DND-41 (cell line): ENCODE results near the gene PTPRA.

ENCODE experiments used
- ATAC-seq: fragments of 200-7000 bp; cut with Tn5 transposase; 3 replicates; pipeline ENCODE4 v1.9.1; 2021; ENCODE audit warnings: low read depth; ENCODE audit not compliant: insufficient read depth
- DNase-seq: peaks from one replicate; pipeline ENCODE4 v3.0.0-alpha.2; 2020
- H2AFZ ChIP-seq: 2 replicates; pipeline ENCODE4 v1.6.0; 2012; ENCODE audit warnings: low read depth, low read length
- H3K27ac ChIP-seq: 2 replicates; pipeline ENCODE4 v1.5.1; 2012; ENCODE audit warnings: low read length, inconsistent platforms
- H3K27me3 ChIP-seq: fragments of 200-600 bp; sonication (generic); 2 replicates; pipeline ENCODE4 v1.6.0; 2012; ENCODE audit warnings: low read length, mild to moderate bottlenecking, inconsistent platforms; ENCODE audit not compliant: insufficient read depth, poor library complexity
- H3K36me3 ChIP-seq: 2 replicates; pipeline ENCODE4 v1.5.1; 2012; ENCODE audit warnings: low read length, inconsistent platforms; ENCODE audit not compliant: insufficient read depth
- H3K4me1 ChIP-seq: 2 replicates; pipeline ENCODE4 v1.5.1; 2012; ENCODE audit warnings: mild to moderate bottlenecking, low read length; ENCODE audit not compliant: insufficient read depth
- H3K4me2 ChIP-seq: 2 replicates; pipeline ENCODE4 v1.6.0; 2012; ENCODE audit warnings: mild to moderate bottlenecking, moderate library complexity, low read length, inconsistent platforms; ENCODE audit not compliant: insufficient read depth
- H3K4me3 ChIP-seq, 2 experiments: fragments of 200-600 bp in 1 of 2; shearing (Covaris generic) in 1 of 2; 2 replicates each; pipeline ENCODE4 v1.5.1; 2012 to 2016; ENCODE audit warnings: inconsistent platforms in 2 of 2, low read length in 2 of 2, mild to moderate bottlenecking in 2 of 2, low read depth in 1 of 2, moderate library complexity in 1 of 2
- H3K79me2 ChIP-seq: 2 replicates; pipeline ENCODE4 v1.6.0; 2012; ENCODE audit warnings: low read length, inconsistent platforms; ENCODE audit not compliant: insufficient read depth
- H3K9ac ChIP-seq: 2 replicates; pipeline ENCODE4 v1.6.0; 2012; ENCODE audit warnings: low read depth, mild to moderate bottlenecking, inconsistent platforms, low read length, moderate library complexity
- H3K9me3 ChIP-seq: 2 replicates; pipeline ENCODE4 v1.5.1; 2012; ENCODE audit warnings: low read length, moderate library complexity, mild to moderate bottlenecking, inconsistent platforms; ENCODE audit not compliant: insufficient read depth, severe bottlenecking
- H4K20me1 ChIP-seq: 2 replicates; pipeline ENCODE4 v1.6.0; 2012; ENCODE audit warnings: low read length; ENCODE audit not compliant: insufficient read depth
- EZH2 ChIP-seq: IDR thresholded peaks from 3 replicates; pipeline ENCODE4 v1.6.1; 2012; ENCODE audit warnings: borderline replicate concordance, low read depth, mild to moderate bottlenecking, moderate library complexity, low read length, inconsistent platforms; ENCODE audit not compliant: severe bottlenecking
- TF ChIP-seq, protein P1 (sequence below): IDR thresholded peaks from 2 replicates; pipeline ENCODE4 v1.5.1; 2012; ENCODE audit warnings: borderline replicate concordance, low read length, moderate library complexity, mild to moderate bottlenecking; ENCODE audit not compliant: poor library complexity, severe bottlenecking; ENCODE audit errors: extremely low read depth

Gene PTPRA

GRCh38 chr20:2918096-2919049 lies 45.1 kb downstream of the PTPRA start:
- DNase-seq: no peak
- no peak for ATAC-seq

GRCh38 chr20:2919518-2920245 lies 46.4 kb downstream of the PTPRA start:
- no peak overlapping the region for H2AFZ ChIP-seq
- H3K4me2 ChIP-seq: no peak overlapping the region
- H4K20me1 ChIP-seq: peaks cover 26% of the 10 kb centered on the region; the same call in 1 of the 2 replicates
- DNase-seq (no peak), ATAC-seq (no peak)
- no peak overlapping the region for H3K9ac ChIP-seq
- no peaks in the 10 kb centered on the region for H3K27me3 ChIP-seq
- H3K27ac ChIP-seq: no peak overlapping the region
- TF ChIP-seq EZH2: no peak
- TF ChIP-seq, protein P1, sequence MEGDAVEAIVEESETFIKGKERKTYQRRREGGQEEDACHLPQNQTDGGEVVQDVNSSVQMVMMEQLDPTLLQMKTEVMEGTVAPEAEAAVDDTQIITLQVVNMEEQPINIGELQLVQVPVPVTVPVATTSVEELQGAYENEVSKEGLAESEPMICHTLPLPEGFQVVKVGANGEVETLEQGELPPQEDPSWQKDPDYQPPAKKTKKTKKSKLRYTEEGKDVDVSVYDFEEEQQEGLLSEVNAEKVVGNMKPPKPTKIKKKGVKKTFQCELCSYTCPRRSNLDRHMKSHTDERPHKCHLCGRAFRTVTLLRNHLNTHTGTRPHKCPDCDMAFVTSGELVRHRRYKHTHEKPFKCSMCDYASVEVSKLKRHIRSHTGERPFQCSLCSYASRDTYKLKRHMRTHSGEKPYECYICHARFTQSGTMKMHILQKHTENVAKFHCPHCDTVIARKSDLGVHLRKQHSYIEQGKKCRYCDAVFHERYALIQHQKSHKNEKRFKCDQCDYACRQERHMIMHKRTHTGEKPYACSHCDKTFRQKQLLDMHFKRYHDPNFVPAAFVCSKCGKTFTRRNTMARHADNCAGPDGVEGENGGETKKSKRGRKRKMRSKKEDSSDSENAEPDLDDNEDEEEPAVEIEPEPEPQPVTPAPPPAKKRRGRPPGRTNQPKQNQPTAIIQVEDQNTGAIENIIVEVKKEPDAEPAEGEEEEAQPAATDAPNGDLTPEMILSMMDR: no peak
- H3K4me1 ChIP-seq: no peaks in the 10 kb centered on the region
- no peak overlapping the region for H3K4me3 ChIP-seq
- peaks cover 47% of the 10 kb centered on the region for H3K79me2 ChIP-seq
- H3K9me3 ChIP-seq: no peaks in the 10 kb centered on the region
- peaks cover 16% of the 10 kb centered on the region for H3K36me3 ChIP-seq

More at GRCh38 chr20:2918096-2919049, 45.1 kb downstream of the PTPRA start:
- TF ChIP-seq, protein P1: no peak
- TF ChIP-seq EZH2: no peak
- Histone ChIP-seq H3K4me2 (no peak overlapping the region), H3K9me3 (no peaks in the 10 kb centered on the region), H4K20me1 (peaks cover 26% of the 10 kb centered on the region; the same call in 1 of the 2 replicates), H3K4me3 (no peak overlapping the region), H3K27me3 (no peaks in the 10 kb centered on the region), H3K36me3 (0 out of 2 replicates have a peak, but pooled peaks cover 4% of the 10 kb centered on the region), H2AFZ (no peak overlapping the region), H3K79me2 (peaks cover 47% of the 10 kb centered on the region), H3K27ac (no peak overlapping the region), H3K9ac (no peak overlapping the region), H3K4me1 (no peaks in the 10 kb centered on the region)

DNA sequence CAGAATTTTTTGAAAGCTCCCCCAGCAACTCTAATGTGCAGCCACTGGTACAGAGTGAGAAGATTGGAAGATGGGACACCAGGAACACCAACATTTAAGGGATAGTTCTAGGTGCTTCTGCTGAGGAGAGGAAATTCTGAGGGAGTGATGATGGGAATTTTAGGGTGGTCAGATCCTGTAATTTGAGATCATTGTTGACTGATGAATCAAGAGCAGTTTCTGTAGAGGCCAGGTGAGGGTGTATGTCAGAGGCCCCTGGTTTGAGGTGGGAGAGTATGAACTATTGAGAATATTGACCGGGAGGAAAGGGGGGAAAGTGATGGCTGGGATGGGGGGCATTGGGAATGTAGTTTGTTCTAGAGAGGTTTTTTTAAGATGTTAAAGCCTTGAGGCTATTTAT lies 47.2 kb downstream of the PTPRA start:
- DNase-seq: no peak
- Histone ChIP-seq H3K4me3 (no peak overlapping the region), H4K20me1 (peaks cover 26% of the 10 kb centered on the region; the same call in 1 of the 2 replicates), H3K36me3 (peaks cover 21% of the 10 kb centered on the region), H3K4me1 (no peaks in the 10 kb centered on the region), H3K27ac (no peak overlapping the region), H3K4me2 (no peak overlapping the region), H3K9me3 (no peaks in the 10 kb centered on the region), H3K9ac (no peak overlapping the region), H3K27me3 (no peaks in the 10 kb centered on the region), H3K79me2 (peaks cover 43% of the 10 kb centered on the region), H2AFZ (no peak overlapping the region)
- no peak for ATAC-seq
- TF ChIP-seq, protein P1: no peak
- no peak for TF ChIP-seq EZH2
